ENCODE data around the gene NEK3. TPM values are rescaled to one million over a fixed set of nuclear protein-coding genes. Genes with fewer than 3 reads are reported as not detected.
"Not testable (repeated sequence)": the region's sequence is repeated elsewhere in the genome, so short reads cannot be mapped to it uniquely, and the experiment has no call there.

NEK3 gene
- total RNA-seq (100 to 1,000 TPM in 1 of 5 donors, 10 to 100 TPM in 3, 1 to 10 TPM in 1; 2.3 to 171 (median 29.4) TPM), polyA plus RNA-seq (10 to 100 TPM in 1 of 3 donors, 1 to 10 TPM in 2; 7.6 to 14.3 (median 8.4) TPM)
- long read RNA-seq, donor 1 = 0 reads
- long read RNA-seq, donor 2, partial matches to known transcripts = 0 of 2 reads
- long read RNA-seq, donor 2, other reads (novel, unspliced or antisense) = 0 of 2 reads
- long read RNA-seq, donor 3 = 0 reads
- long read RNA-seq, donor 4 = 0 reads
- long read RNA-seq, donor 5 = 0 reads
- long read RNA-seq, donor 6, partial matches to known transcripts = 0 of 2 reads
- long read RNA-seq, donor 6, other reads (novel, unspliced or antisense) = 0 of 2 reads
- long read RNA-seq, donor 7 = 0 reads
- long read RNA-seq, donor 8, partial matches to known transcripts = 0 of 1 reads
- long read RNA-seq, donor 8, other reads (novel, unspliced or antisense) = 0 of 1 reads
- long read RNA-seq, donor 9 = 0 reads
- long read RNA-seq, donor 10 = 0 reads

DNA sequence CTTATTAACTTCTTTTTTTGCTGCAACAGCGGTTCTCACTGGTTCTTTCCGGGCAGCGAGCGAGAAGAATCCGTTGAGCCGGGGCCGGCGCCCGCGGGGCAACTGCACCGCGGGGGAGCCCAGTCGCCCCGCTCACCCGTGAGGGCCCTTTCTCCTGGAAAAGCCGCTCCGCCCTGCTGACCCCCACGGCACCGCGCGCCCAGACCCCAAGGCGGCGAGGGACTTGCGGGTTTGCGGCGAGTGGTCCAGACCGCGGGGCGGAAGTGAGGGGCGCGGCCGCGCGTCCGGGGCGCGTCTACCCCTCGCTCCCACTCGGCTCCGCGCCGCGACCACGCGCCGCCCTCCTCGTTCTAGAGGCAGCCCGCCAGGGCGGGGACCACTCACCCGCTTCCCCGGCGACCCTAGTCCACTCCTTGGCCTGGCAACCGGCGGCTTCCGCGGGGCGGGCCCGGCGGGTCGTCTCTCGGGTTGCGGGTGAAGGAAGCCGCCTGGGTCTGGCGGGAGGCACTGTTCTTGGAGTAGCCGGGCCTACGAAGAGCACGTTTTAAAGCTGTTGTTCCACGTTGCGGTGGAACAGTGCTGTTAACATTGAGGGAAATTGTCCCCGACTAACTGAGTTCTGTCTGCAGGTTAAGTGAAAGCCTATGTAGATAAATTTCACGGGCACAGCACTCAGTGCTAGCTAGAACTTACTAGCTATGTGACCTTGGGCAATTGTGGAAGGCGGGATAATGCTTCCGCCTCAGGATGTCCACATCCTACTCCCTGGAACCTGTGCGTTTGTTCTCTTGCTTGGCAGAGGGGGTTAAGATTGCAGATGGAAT, at the start of gene NEK3:
TSS of gene NEK3 (minus strand) at position 439 of the 824 bp plus-strand sequence. CDS start 3,406 bp downstream, outside the sequence.
- intact Hi-C loops (cut with DNase I; ENCODE audit: low total_unique reads) = no loop called here
- Histone ChIP-seq H3K4me1 (peaks cover 13 to 60% (median 38%) of the 10 kb centered on the region in 4 donors), H3K27me3 (no peaks in the 10 kb centered on the region), H3K36me3 (peaks cover 0 to 5% (median 2%) of the 10 kb centered on the region in 4 donors), H3K9me3 (no peaks in the 10 kb centered on the region), H3K4me3 (peak within 1 kb of the TSS; percentile 74 to 97 (median 86)), H3K27ac (peak within 1 kb of the TSS; percentile 80 to 90 (median 84))
- peak; percentile 66 to 92 for DNase-seq
- TF ChIP-seq POLR2A (IDR thresholded peaks at IDR 0.05) (no peak), EP300 (IDR thresholded peaks at IDR 0.05) (no peak), POLR2AphosphoS5 (IDR thresholded peaks at IDR 0.05) (peak in 1 of 3 donors; percentile 11)
- TF ChIP-seq, protein P1, sequence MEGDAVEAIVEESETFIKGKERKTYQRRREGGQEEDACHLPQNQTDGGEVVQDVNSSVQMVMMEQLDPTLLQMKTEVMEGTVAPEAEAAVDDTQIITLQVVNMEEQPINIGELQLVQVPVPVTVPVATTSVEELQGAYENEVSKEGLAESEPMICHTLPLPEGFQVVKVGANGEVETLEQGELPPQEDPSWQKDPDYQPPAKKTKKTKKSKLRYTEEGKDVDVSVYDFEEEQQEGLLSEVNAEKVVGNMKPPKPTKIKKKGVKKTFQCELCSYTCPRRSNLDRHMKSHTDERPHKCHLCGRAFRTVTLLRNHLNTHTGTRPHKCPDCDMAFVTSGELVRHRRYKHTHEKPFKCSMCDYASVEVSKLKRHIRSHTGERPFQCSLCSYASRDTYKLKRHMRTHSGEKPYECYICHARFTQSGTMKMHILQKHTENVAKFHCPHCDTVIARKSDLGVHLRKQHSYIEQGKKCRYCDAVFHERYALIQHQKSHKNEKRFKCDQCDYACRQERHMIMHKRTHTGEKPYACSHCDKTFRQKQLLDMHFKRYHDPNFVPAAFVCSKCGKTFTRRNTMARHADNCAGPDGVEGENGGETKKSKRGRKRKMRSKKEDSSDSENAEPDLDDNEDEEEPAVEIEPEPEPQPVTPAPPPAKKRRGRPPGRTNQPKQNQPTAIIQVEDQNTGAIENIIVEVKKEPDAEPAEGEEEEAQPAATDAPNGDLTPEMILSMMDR (IDR thresholded peaks at IDR 0.05) = no peak
- 3 to 6% (median 4%) methylated on average over 38 to 74 of the region's 74 CpGs for WGBS, 5 donors

GRCh38 chr13:52208384-52208783, 49.0 kb upstream of the NEK3 start:
- H3K4me3 ChIP-seq; H3K36me3 ChIP-seq; H3K4me1 ChIP-seq; DNase-seq; H3K27me3 ChIP-seq; H3K27ac ChIP-seq; H3K9me3 ChIP-seq; intact Hi-C loops (cut with DNase I; ENCODE audit: low total_unique reads): not testable (repeated sequence)
- WGBS, 5 donors = 66 to 81% (median 76%) methylated on average over 6 of the region's 6 CpGs

DNA sequence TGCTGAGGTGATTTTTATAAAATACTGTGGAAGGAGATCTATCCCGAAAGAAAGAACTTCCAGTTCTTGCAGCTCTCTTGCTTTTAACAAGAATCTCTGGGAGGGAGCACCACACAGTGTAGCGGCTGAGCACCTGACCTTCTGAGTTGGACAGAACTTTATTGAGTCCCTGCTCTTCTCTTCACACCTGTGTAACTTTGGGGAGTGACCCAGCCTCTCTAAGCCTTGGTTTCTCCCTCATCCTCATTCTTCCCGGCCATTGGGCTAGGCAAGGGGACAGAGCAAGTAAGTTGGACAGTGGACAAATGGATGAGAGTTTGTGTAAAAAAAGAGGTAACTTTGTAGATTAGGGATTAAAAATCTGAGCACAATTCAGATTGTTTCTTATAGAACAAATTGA, 48.5 kb upstream of the NEK3 start:
- 80 to 89% (median 84%) methylated on average over 2 to 3 of the region's 3 CpGs for WGBS, 5 donors
- H3K27ac ChIP-seq; DNase-seq; H3K36me3 ChIP-seq; intact Hi-C loops (cut with DNase I; ENCODE audit: low total_unique reads); H3K27me3 ChIP-seq; H3K9me3 ChIP-seq; H3K4me1 ChIP-seq; H3K4me3 ChIP-seq: not testable (repeated sequence)

DNA sequence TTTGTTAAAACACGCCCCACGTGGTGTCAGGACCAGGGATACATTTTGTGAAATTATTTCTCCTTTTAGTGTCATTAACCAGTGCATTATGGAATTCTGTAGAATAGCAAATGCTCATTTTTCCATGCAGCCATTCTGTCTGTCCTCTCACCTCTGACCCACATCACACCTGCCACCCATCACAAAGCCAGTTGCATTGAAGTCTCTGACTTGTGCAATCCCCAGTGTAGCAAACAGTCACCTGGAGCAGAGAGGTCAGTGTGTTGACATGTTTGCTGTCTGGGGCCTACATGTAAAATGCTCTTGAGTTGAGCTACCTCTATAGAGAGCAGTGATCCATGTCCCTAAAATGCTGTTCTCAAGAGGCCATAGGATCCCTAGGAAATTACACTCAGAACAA, 47.9 kb upstream of the NEK3 start:
- H3K4me3 ChIP-seq; H3K27me3 ChIP-seq; H3K4me1 ChIP-seq; H3K27ac ChIP-seq; DNase-seq; H3K36me3 ChIP-seq; H3K9me3 ChIP-seq; intact Hi-C loops (cut with DNase I; ENCODE audit: low total_unique reads): not testable (repeated sequence)
- 78 to 92% methylated on average over 2 of the region's 2 CpGs; no CpG with 5 or more reads in 3 of the 5 donors for WGBS, 5 donors

DNA sequence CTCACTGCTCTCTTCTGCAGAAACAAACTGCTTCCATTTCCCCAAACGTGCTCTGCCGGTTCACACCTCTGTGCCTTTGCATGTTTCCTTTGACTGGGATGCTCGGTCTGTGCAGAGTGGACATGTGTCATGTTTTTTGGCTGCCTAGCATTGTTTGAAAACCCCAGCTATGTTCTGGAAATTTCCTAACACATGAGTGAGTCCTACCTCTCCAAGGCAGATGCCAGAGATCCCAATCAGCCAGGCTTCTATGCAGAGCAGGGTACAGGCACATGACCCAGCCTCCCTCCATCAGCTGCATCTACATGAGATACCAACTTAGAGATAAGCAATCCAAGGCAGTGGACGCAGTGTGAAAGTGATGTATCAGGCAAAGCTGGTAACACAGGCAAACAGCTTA, 45.1 kb upstream of the NEK3 start:
- intact Hi-C loops (cut with DNase I; ENCODE audit: low total_unique reads) = not testable (repeated sequence)
- WGBS, 5 donors = 54 to 65% (median 62%) methylated on average over 4 of the region's 4 CpGs

DNA sequence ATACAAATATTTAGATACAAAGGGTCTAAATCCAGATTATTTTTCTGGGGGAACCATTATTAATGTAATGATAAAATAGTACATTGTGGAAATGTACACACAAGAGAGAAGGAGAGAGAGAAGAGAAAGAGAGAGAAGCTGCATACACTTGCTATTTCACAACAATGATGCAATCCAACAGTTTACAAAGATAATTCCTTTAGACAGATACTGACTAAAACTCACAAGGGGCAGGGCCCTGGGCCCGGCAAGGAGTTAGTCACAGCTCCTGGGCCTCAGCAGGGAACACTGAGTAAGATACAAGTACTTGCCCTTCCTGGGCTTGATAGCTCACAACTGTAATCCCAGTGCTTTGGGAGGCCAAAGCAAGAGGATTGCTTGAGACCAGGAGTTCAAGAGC, 44.5 kb upstream of the NEK3 start:
- intact Hi-C loops (cut with DNase I; ENCODE audit: low total_unique reads); H3K27me3 ChIP-seq; H3K27ac ChIP-seq; H3K4me1 ChIP-seq; H3K4me3 ChIP-seq; H3K9me3 ChIP-seq; H3K36me3 ChIP-seq: not testable (repeated sequence)
- peak in 1 of 2 donors; percentile 37 for DNase-seq
- 10 to 61% (median 29%) methylated on average over 1 of the region's 1 CpG for WGBS, 5 donors

More for the DNA sequence above, 45.1 kb upstream of the NEK3 start:
- not testable (repeated sequence) for H3K27me3 ChIP-seq, H3K4me1 ChIP-seq, H3K9me3 ChIP-seq, DNase-seq, H3K27ac ChIP-seq, H3K36me3 ChIP-seq, H3K4me3 ChIP-seq

- DNase-seq; intact Hi-C loops (cut with DNase I; ENCODE audit: low total_unique reads); H3K27ac ChIP-seq; H3K4me3 ChIP-seq; H3K36me3 ChIP-seq; H3K9me3 ChIP-seq; H3K4me1 ChIP-seq; H3K27me3 ChIP-seq: not testable (repeated sequence)
- 58 to 69% (median 66%) methylated on average over 7 of the region's 7 CpGs for WGBS, 5 donors
These were observed 43.1 kb upstream of the NEK3 start for GRCh38 chr13:52202506-52202905.

All from stomach (tissue), 19 donors.